ENCODE results near the gene ANXA9.

ANXA9 gene

DNA sequence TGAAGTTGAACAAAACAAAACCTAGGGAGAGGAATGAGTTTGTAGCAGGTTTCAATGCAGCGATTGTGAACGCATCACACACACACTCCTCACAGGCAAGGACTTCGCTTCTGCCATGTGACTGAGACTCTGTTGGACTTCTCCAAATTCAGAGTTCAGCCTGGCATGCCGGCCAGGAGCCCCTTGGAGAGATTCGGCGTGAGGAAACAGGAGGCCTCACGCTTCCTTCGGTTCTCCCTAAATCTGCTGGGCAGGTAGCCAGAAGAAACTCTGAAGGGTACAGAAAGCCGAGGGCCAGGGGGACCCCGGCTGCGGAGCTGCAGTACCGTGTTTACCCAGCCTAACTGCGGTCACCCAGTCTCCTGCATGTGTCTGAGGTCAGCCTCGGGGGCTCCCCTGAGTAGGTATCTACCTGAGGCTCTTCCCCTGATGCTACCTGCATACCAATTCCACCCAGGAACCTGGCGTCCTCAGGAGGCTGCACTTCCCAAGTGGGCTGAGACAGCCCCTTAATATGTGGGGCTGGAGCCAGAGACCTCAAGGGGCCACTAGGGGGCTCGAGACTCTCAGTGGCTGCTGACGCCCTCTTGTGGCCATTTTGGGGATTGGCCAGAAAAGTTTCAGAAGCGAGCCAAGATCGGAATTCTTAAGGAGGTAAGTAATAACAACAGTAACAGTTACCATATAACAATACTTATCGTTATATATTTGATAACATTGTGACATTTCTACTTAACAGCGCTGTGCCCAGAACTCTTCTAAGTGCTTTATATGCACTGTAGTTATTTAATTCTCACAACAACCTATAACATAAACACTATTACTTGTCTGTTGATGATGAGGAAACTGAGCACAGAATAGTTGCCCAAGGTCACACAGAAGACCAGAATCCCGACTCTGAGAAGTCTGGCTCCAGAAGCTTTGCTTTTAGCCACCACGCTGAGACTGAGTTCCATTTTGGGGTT is 2.7 kb upstream of the ANXA9 start:
- H2BK120ac ChIP-seq (ENCODE audit: low read depth, low read length): peak overlapping the region; percentile 97
- peak; percentile 93 for DNase-seq (ENCODE audit: low spot score)
- no peak overlapping the region for H2BK12ac ChIP-seq (ENCODE audit: low read length)
- H2BK15ac ChIP-seq (ENCODE audit: low read length): peak overlapping the region; percentile 98
- no peak overlapping the region for H4K91ac ChIP-seq (ENCODE audit: low read depth, low read length, poor library complexity)
- peaks cover 11 to 22% of the 10 kb centered on the region in 2 donors for H3K4me1 ChIP-seq (ENCODE audit: control insufficient read depth in 2 of 2, insufficient read depth in 1 of 2, low read depth in 1 of 2, low read length in 2 of 2)
- no peak overlapping the region for H3K23ac ChIP-seq (ENCODE audit: low read depth, low read length, poor library complexity)
- H3K18ac ChIP-seq (ENCODE audit: low read length): peak overlapping the region; percentile 91
- H4K8ac ChIP-seq (ENCODE audit: low read depth, low read length): peak overlapping the region; percentile 29
- peaks cover 0 to 5% of the 10 kb centered on the region in 2 donors for H3K9me3 ChIP-seq (replicated peaks in 1 of 2; ENCODE audit: control insufficient read depth in 2 of 2, insufficient read depth in 1 of 2, low read depth in 1 of 2, low read length in 2 of 2)
- H2BK5ac ChIP-seq (ENCODE audit: low read length): peak overlapping the region; percentile 87
- H2AK5ac ChIP-seq (ENCODE audit: low read depth, low read length): no peak overlapping the region
- H3K36me3 ChIP-seq (replicated peaks in 1 of 2; ENCODE audit: control insufficient read depth in 2 of 2, insufficient read depth in 2 of 2, low read length in 2 of 2): no peaks in the 10 kb centered on the region
- H3K9ac ChIP-seq (ENCODE audit: low read depth, low read length, poor library complexity): peak overlapping the region; percentile 36
- no CpG with 5 or more reads among the region's 23 CpGs for WGBS, 2 donors (ENCODE audit: extremely low coverage in 2 of 2, insufficient read length in 2 of 2, insufficient replicate concordance in 1 of 2)
- H3K27me3 ChIP-seq (ENCODE audit: control insufficient read depth in 3 of 3, insufficient read depth in 3 of 3, low read depth in 1 of 3, low read length in 3 of 3): peaks cover 0 to 16% (median 0%) of the 10 kb centered on the region in 3 experiments
- H3K27ac ChIP-seq (replicated peaks; ENCODE audit: low read length): no peak overlapping the region
- H3K14ac ChIP-seq (ENCODE audit: low read length): no peak overlapping the region
- no peak overlapping the region for H3K4me3 ChIP-seq (ENCODE audit: low read length in 2 of 2)
- H2AFZ ChIP-seq (ENCODE audit: low read length): peak overlapping the region; percentile 86
- H3K4ac ChIP-seq (ENCODE audit: low read length): no peak overlapping the region
- no peak overlapping the region for H3K4me2 ChIP-seq (ENCODE audit: insufficient read depth, low read length, poor library complexity, severe bottlenecking)
- no peaks in the 10 kb centered on the region for H3K79me1 ChIP-seq (ENCODE audit: low read depth, low read length)

DNA sequence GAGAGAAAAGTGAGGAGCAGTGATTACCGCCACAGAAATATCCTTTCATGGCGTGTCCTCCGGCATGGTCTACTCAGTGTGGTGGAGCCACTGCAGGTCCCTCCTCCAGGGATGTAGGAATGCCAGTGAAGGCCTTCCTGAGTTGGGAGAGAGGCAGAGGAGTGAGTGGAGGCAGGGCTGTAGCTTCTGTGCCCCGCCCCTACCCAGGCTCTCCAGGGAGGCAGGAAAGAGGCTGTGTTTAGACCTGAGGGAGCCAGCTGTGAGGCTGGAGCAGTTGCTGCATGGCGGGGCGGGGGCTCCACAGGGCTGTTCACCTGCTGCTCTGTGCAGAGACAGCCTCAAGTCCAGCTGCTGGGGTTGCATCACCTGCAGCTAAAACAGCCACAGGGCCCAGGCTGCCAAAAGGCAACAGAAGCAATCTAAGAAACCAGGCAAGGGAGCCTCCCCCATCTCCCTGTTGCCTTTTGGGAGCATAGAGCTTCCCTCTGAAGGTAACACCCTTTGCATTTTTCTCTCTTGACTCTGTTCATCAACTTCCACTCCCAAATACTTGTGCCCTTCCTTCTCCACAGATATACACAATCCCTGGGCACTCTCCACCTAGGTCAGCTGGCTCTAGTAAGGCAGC is 801 bp upstream of the ANXA9 start:
- Histone ChIP-seq H3K14ac (ENCODE audit: low read length) (no peak overlapping the region), H3K9ac (ENCODE audit: low read depth, low read length, poor library complexity) (no peak overlapping the region), H3K27me3 (ENCODE audit: control insufficient read depth in 3 of 3, insufficient read depth in 3 of 3, low read depth in 1 of 3, low read length in 3 of 3) (peaks cover 0 to 27% (median 0%) of the 10 kb centered on the region in 3 experiments), H4K8ac (ENCODE audit: low read depth, low read length) (no peak overlapping the region), H3K4me3 (ENCODE audit: low read length in 2 of 2) (no peak overlapping the region), H2AK5ac (ENCODE audit: low read depth, low read length) (peak overlapping the region; percentile 18), H3K4me1 (ENCODE audit: control insufficient read depth in 2 of 2, insufficient read depth in 1 of 2, low read depth in 1 of 2, low read length in 2 of 2) (peaks cover 11 to 22% of the 10 kb centered on the region in 2 donors), H2BK15ac (ENCODE audit: low read length) (no peak overlapping the region), H2BK120ac (ENCODE audit: low read depth, low read length) (no peak overlapping the region), H3K27ac (replicated peaks; ENCODE audit: low read length) (peak overlapping the region; percentile 18), H3K18ac (ENCODE audit: low read length) (peak overlapping the region; percentile 58), H3K4me2 (ENCODE audit: insufficient read depth, low read length, poor library complexity, severe bottlenecking) (no peak overlapping the region), H3K4ac (ENCODE audit: low read length) (no peak overlapping the region), H4K91ac (ENCODE audit: low read depth, low read length, poor library complexity) (no peak overlapping the region), H2BK12ac (ENCODE audit: low read length) (no peak overlapping the region), H3K36me3 (replicated peaks in 1 of 2; ENCODE audit: control insufficient read depth in 2 of 2, insufficient read depth in 2 of 2, low read length in 2 of 2) (no peaks in the 10 kb centered on the region), H2AFZ (ENCODE audit: low read length) (peak overlapping the region; percentile 80), H2BK5ac (ENCODE audit: low read length) (no peak overlapping the region), H3K9me3 (replicated peaks in 1 of 2; ENCODE audit: control insufficient read depth in 2 of 2, insufficient read depth in 1 of 2, low read depth in 1 of 2, low read length in 2 of 2) (peaks cover 0 to 3% of the 10 kb centered on the region in 2 donors), H3K23ac (ENCODE audit: low read depth, low read length, poor library complexity) (no peak overlapping the region), H3K79me1 (ENCODE audit: low read depth, low read length) (no peaks in the 10 kb centered on the region)
- no peak for DNase-seq (ENCODE audit: low spot score)
- no CpG with 5 or more reads among the region's 6 CpGs for WGBS, 2 donors (ENCODE audit: extremely low coverage in 2 of 2, insufficient read length in 2 of 2, insufficient replicate concordance in 1 of 2)

DNA sequence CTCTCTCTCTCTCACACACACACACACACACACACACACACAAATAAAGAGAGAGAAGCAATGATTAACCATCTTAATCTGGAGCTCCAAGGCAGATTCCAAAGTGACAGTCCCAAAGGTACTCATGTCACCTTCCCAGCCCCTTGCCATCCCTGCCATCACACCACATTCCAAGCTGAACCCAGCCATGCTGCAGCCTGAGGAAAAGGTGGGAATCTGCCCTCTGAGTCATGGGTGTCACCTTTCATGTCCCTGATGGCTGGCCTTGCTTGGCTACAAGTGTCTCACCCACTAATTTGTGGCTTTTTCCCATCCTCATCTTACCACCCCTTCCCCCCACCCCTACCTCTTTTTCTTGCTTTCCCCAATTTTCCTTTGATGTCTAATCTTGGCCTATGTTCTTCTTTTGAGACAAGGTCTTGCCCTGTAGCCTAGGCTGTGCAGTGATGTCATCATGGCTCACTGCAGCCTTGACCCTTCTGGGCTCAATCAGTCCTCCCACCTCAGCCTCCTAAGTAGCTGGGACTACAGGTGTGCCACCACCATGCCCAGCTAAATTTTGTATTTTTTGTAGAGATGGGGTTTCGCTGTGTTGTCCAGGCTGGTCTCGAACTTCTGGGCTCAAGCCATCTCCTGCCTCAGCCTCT is 3.2 kb downstream of the ANXA9 start:
- Histone ChIP-seq H2BK15ac (ENCODE audit: low read length) (no peak overlapping the region), H3K27ac (replicated peaks; ENCODE audit: low read length) (no peak overlapping the region), H3K27me3 (ENCODE audit: control insufficient read depth in 3 of 3, insufficient read depth in 3 of 3, low read depth in 1 of 3, low read length in 3 of 3) (peaks cover 0 to 24% (median 0%) of the 10 kb centered on the region in 3 experiments), H2BK12ac (ENCODE audit: low read length) (no peak overlapping the region), H3K4ac (ENCODE audit: low read length) (no peak overlapping the region), H3K4me1 (ENCODE audit: control insufficient read depth in 2 of 2, insufficient read depth in 1 of 2, low read depth in 1 of 2, low read length in 2 of 2) (peaks cover 11 to 15% of the 10 kb centered on the region in 2 donors), H4K91ac (ENCODE audit: low read depth, low read length, poor library complexity) (no peak overlapping the region), H3K36me3 (replicated peaks in 1 of 2; ENCODE audit: control insufficient read depth in 2 of 2, insufficient read depth in 2 of 2, low read length in 2 of 2) (no peaks in the 10 kb centered on the region), H3K4me2 (ENCODE audit: insufficient read depth, low read length, poor library complexity, severe bottlenecking) (no peak overlapping the region), H3K9ac (ENCODE audit: low read depth, low read length, poor library complexity) (no peak overlapping the region), H3K79me1 (ENCODE audit: low read depth, low read length) (no peaks in the 10 kb centered on the region), H3K23ac (ENCODE audit: low read depth, low read length, poor library complexity) (no peak overlapping the region), H2AK5ac (ENCODE audit: low read depth, low read length) (no peak overlapping the region), H3K18ac (ENCODE audit: low read length) (no peak overlapping the region), H3K14ac (ENCODE audit: low read length) (no peak overlapping the region), H2BK5ac (ENCODE audit: low read length) (no peak overlapping the region), H2AFZ (ENCODE audit: low read length) (no peak overlapping the region), H2BK120ac (ENCODE audit: low read depth, low read length) (no peak overlapping the region), H3K4me3 (ENCODE audit: low read length in 2 of 2) (no peak overlapping the region), H4K8ac (ENCODE audit: low read depth, low read length) (no peak overlapping the region), H3K9me3 (replicated peaks in 1 of 2; ENCODE audit: control insufficient read depth in 2 of 2, insufficient read depth in 1 of 2, low read depth in 1 of 2, low read length in 2 of 2) (no peaks in the 10 kb centered on the region)
- no CpG with 5 or more reads among the region's 2 CpGs for WGBS, 2 donors (ENCODE audit: extremely low coverage in 2 of 2, insufficient read length in 2 of 2, insufficient replicate concordance in 1 of 2)
- DNase-seq (ENCODE audit: low spot score): no peak

All from neuronal stem cell (in vitro differentiated cells).